Gastrocnemius medialis (tissue), 4 donors: ENCODE measurements around the gene CMTM2. TPM values are rescaled to one million over a fixed set of nuclear protein-coding genes. Genes with fewer than 3 reads are reported as not detected.
"Not testable (repeated sequence)": the region's sequence is repeated elsewhere in the genome, so short reads cannot be mapped to it uniquely, and the experiment has no call there.

Experiments used
- ATAC-seq, 2 donors: fragments of 150-250 bp; one replicate each; pipeline ENCODE4 v1.9.1; 2016
- DNase-seq, 2 donors: peaks; one replicate each; pipeline ENCODE4 v3.0.0-alpha.2; 2019
- H3K27ac ChIP-seq, 4 donors: fragments of 200-600 bp; sonication (generic); 1 replicate in 1 of 4; 2 replicates in 3 of 4; pipeline ENCODE4 v1.5.1; 2016 to 2018; ENCODE audit warnings: mild to moderate bottlenecking in 2 of 4, moderate library complexity in 1 of 4
- H3K27me3 ChIP-seq, 3 donors: fragments of 200-600 bp; sonication (generic) in 2 of 3; 1 replicate in 1 of 3; 2 replicates in 2 of 3; pipeline versions ENCODE4 v1.5.1 to v1.6.0; 2016 to 2019; ENCODE audit warnings: mild to moderate bottlenecking in 1 of 3, moderate library complexity in 1 of 3
- H3K36me3 ChIP-seq, 2 donors: fragments of 200-600 bp; sonication (generic) in 1 of 2; one replicate each; pipeline ENCODE4 v1.5.1; 2017 to 2018
- H3K4me1 ChIP-seq, 2 donors: fragments of 200-600 bp; sonication (generic) in 1 of 2; one replicate each; pipeline ENCODE4 v1.5.1; 2016 to 2017; ENCODE audit warnings: mild to moderate bottlenecking in 2 of 2
- H3K4me3 ChIP-seq, 4 donors: fragments of 200-600 bp; sonication (generic) in 3 of 4; 1 replicate in 1 of 4; 2 replicates in 3 of 4; pipeline ENCODE4 v1.5.1; 2016 to 2019; ENCODE audit warnings: mild to moderate bottlenecking in 2 of 4
- H3K9me3 ChIP-seq, 3 donors: fragments of 200-600 bp; sonication (generic) in 2 of 3; 1 replicate in 1 of 3; 2 replicates in 2 of 3; pipeline ENCODE4 v1.5.1; 2016 to 2019
- POLR2A ChIP-seq, 2 donors: fragments of 450-650 bp; IDR thresholded peaks; one replicate each; pipeline ENCODE4 v1.6.1; 2017; ENCODE audit warnings: antibody characterized with exemption in 2 of 2, mild to moderate bottlenecking in 2 of 2, moderate library complexity in 2 of 2
- in situ Hi-C, 4 donors: fragments of 200-750 bp; cut with MboI; loops; one replicate each; pipeline versions ENCODE4 v1.15.0 to v1.8.0; 2017; ENCODE audit warnings: low sequenced_read_pairs in 4 of 4
- intact Hi-C: fragments of 100-400 bp; cut with DNase I; formaldehyde crosslinking; loops from one replicate; pipeline ENCODE4 v1.15.1; 2023; ENCODE audit warnings: low total_unique reads
- total RNA-seq, 4 donors: library from RNA; depleted of rRNA; stranded (reverse); fragments of >200 nt; gene quantifications; one replicate each; pipeline versions ENCODE4 v1.1.0 to v1.2.3, GENCODE V29; 2016
- TF ChIP-seq, protein P1 (sequence below), 5 experiments: fragments of 450-650 bp in 3 of 5; fragments of 200-600 bp in 2 of 5; sonication (generic) in 2 of 5; IDR thresholded peaks in 4 of 5; conservative IDR thresholded peaks in 1 of 5; 1 replicate in 4 of 5; 2 replicates in 1 of 5; pipeline ENCODE4 v1.5.1; 2016 to 2019; ENCODE audit warnings: antibody characterized with exemption in 5 of 5, mild to moderate bottlenecking in 3 of 5, moderate library complexity in 3 of 5

Gene CMTM2
- total RNA-seq, 4 donors from 2014 or later = not detected

DNA sequence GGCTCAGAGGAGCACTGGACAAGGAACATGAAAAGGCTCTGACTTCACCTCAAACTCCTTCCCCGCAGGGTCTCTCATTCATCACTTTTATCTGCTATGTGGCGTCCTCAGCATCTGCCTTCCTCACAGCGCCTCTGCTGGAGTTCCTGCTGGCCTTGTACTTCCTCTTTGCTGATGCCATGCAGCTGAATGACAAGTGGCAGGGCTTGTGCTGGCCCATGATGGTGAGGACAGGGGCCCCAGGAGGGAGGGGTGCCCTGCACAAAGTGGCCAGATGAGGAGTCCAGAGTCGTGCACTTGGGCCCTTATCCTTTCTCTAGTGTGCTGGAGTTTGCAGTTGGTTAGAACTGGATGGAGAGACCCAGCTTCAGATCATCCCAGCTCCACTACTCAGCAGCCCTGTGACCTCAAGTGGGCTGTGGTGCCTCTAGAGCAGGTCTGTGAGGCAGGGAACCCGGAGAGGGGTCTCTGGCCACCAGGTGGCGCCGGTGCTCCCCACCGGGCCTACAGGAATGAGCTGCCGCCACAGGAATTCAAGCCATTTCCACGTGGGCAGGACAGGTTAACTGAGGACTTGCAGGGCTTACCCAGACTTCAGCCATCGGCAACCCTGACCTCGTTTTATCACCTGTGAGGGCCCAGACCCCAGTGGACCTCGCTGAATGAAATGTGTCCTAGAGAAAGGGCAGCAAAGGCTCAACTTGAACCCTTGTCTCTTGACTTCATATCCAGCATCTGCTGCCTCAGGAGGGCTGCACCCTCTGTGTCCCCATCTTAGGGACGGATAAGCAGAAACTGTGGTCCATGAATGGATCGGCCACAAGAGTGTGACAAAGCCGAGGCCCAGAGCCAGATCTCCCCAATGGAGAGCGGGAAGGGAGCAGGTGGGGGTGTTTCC is 29.2 kb downstream of the CMTM2 start:
- in situ Hi-C loops = loop anchor here in 2 of 4 donors (10.0 to 25.0 kb wide), 2 partner anchors 204 to 254 kb away; no protein-coding TSS in a partner anchor
- no peaks in the 10 kb centered on the region for H3K9me3 ChIP-seq
- H3K27me3 ChIP-seq = peaks cover 0 to 20% (median 11%) of the 10 kb centered on the region in 3 donors
- no peaks in the 10 kb centered on the region for H3K36me3 ChIP-seq
- H3K4me1 ChIP-seq = peaks cover 11 to 14% of the 10 kb centered on the region in 2 donors
- no peak overlapping the region for H3K4me3 ChIP-seq
- TF ChIP-seq POLR2A (IDR thresholded peaks at IDR 0.05) = no peak
- TF ChIP-seq, protein P1, sequence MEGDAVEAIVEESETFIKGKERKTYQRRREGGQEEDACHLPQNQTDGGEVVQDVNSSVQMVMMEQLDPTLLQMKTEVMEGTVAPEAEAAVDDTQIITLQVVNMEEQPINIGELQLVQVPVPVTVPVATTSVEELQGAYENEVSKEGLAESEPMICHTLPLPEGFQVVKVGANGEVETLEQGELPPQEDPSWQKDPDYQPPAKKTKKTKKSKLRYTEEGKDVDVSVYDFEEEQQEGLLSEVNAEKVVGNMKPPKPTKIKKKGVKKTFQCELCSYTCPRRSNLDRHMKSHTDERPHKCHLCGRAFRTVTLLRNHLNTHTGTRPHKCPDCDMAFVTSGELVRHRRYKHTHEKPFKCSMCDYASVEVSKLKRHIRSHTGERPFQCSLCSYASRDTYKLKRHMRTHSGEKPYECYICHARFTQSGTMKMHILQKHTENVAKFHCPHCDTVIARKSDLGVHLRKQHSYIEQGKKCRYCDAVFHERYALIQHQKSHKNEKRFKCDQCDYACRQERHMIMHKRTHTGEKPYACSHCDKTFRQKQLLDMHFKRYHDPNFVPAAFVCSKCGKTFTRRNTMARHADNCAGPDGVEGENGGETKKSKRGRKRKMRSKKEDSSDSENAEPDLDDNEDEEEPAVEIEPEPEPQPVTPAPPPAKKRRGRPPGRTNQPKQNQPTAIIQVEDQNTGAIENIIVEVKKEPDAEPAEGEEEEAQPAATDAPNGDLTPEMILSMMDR (IDR thresholded peaks at IDR 0.05 in 4 of 5, conservative IDR thresholded peaks at IDR 0.05 in 1 of 5) = peak; percentile 67 to 94 (median 87)
- intact Hi-C loops = loop anchor here (1.0 to 5.0 kb wide), 4 partner anchors 44 to 259 kb away; partner anchors contain the start of genes CMTM4 and DYNC1LI2
- ATAC-seq = peak; percentile 83 to 87
- peak overlapping the region in 2 of 4 donors; percentile 10 to 23 for H3K27ac ChIP-seq
- DNase-seq = peak; percentile 73 to 85

GRCh38 chr16:66609139-66609510 is 29.9 kb downstream of the CMTM2 start:
- Histone ChIP-seq H3K27me3 (peaks cover 0 to 13% (median 6%) of the 10 kb centered on the region in 3 donors), H3K27ac (peak overlapping the region in 2 of 4 donors; percentile 10 to 23), H3K4me1 (peaks cover 5 to 10% of the 10 kb centered on the region in 2 donors), H3K4me3 (no peak overlapping the region), H3K36me3 (no peaks in the 10 kb centered on the region), H3K9me3 (no peaks in the 10 kb centered on the region)
- no peak for TF ChIP-seq POLR2A (IDR thresholded peaks at IDR 0.05)
- TF ChIP-seq, protein P1 (IDR thresholded peaks at IDR 0.05 in 4 of 5, conservative IDR thresholded peaks at IDR 0.05 in 1 of 5) = no peak
- ATAC-seq = no peak
- intact Hi-C loops (loop anchor here (5.0 kb wide), 2 partner anchors 43 to 88 kb away; partner anchors contain the start of gene CMTM4), in situ Hi-C loops (loop anchor here in 2 of 4 donors (10.0 to 25.0 kb wide), 2 partner anchors 204 to 253 kb away; no protein-coding TSS in a partner anchor)
- no peak for DNase-seq

DNA sequence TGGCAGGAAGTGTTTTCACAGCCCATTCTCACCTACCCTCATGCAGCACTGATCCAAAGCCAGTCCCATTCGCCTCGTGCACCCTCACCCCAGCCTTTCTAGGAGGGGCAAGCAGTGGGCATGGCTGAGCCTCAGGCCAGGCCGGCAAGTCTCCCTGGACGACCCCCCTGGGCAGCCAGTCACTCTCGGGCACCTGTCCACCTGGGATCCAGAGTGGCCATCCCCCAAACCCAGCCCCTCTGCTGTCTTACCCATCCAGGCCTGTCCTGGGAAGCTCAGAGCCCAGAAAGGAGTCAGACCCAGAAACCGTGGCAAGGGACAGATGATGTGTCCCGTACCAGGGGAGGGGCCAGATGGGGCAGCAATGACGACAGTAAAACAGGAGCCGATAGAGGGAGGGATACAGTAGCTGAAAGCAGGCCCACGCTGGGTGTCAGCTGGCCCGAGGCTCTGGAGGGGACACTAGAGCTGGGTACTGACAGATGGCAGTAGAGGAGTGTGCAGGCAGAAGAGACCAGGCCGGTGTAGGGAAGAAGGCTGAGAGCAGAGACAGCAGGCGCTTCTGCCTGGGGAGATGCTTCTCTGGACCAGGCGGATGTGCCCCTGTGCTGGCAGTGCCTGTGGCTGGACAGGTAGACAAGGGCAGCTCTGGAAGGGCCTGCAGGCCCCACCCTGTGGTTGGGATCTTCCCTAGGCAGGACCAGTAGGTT is 31.0 kb downstream of the CMTM2 start:
- in situ Hi-C loops = loop anchor here in 1 of 4 donors (25.0 kb wide), 1 partner anchor 252 kb away; no protein-coding TSS in a partner anchor

GRCh38 chr16:66611911-66612310 is 32.6 kb downstream of the CMTM2 start:
- H3K9me3 ChIP-seq, H3K36me3 ChIP-seq, H3K4me1 ChIP-seq, H3K27ac ChIP-seq, ATAC-seq, intact Hi-C loops, H3K27me3 ChIP-seq, DNase-seq, H3K4me3 ChIP-seq: not testable (repeated sequence)
- in situ Hi-C loops = loop anchor here in 1 of 4 donors (25.0 kb wide), 1 partner anchor 250 kb away; no protein-coding TSS in a partner anchor

More for the DNA sequence above, 31.0 kb downstream of the CMTM2 start:
- intact Hi-C loops = no loop called here
- Histone ChIP-seq H3K27ac (no peak overlapping the region), H3K4me3 (no peak overlapping the region), H3K9me3 (no peaks in the 10 kb centered on the region), H3K36me3 (no peaks in the 10 kb centered on the region), H3K27me3 (peaks cover 0 to 4% (median under 1%) of the 10 kb centered on the region in 3 donors), H3K4me1 (peaks cover 5 to 8% of the 10 kb centered on the region in 2 donors)
- ATAC-seq (no peak), DNase-seq (no peak)
- TF ChIP-seq, protein P1 (IDR thresholded peaks at IDR 0.05 in 4 of 5, conservative IDR thresholded peaks at IDR 0.05 in 1 of 5) = no peak
- no peak for TF ChIP-seq POLR2A (IDR thresholded peaks at IDR 0.05)
